SU-DHL-6 (cell line): ENCODE measurements around the gene PHB1.

ENCODE experiments used
- H2AFZ ChIP-seq: fragments of 200-600 bp; sonication (generic); 2 replicates; pipeline ENCODE4 v1.6.1; 2014; ENCODE audit warnings: low read depth, mild to moderate bottlenecking, moderate library complexity, mixed read lengths, antibody characterized with exemption, low read length; ENCODE audit not compliant: severe bottlenecking
- H3F3A ChIP-seq: fragments of 200-600 bp; shearing (Covaris generic); 2 replicates; pipeline ENCODE4 v1.6.0; 2016; ENCODE audit warnings: antibody characterized with exemption, mild to moderate bottlenecking; ENCODE audit not compliant: insufficient read depth
- H3K27ac ChIP-seq: fragments of 200-600 bp; sonication (generic); 2 replicates; pipeline ENCODE4 v1.5.1; 2016; ENCODE audit warnings: low read depth, mild to moderate bottlenecking, low read length, moderate library complexity, mixed read lengths
- H3K27me3 ChIP-seq: fragments of 200-600 bp; sonication (generic), shearing (Covaris generic); 2 replicates; pipeline ENCODE4 v1.6.0; 2014; ENCODE audit warnings: mild to moderate bottlenecking, low read length
- H3K36me3 ChIP-seq: fragments of 200-600 bp; sonication (generic); 2 replicates; pipeline ENCODE4 v1.6.1; 2014; ENCODE audit warnings: mild to moderate bottlenecking, low read length, mixed read lengths
- H3K4me2 ChIP-seq: fragments of 300-600, 200-600 bp; shearing (Covaris generic), sonication (generic); 2 replicates; pipeline ENCODE4 v1.6.0; 2014; ENCODE audit warnings: low read length, low read depth, mild to moderate bottlenecking; ENCODE audit not compliant: poor library complexity, severe bottlenecking
- H3K4me3 ChIP-seq: fragments of 200-600 bp; sonication (generic); 2 replicates; pipeline ENCODE4 v1.5.1; 2014; ENCODE audit warnings: antibody characterized with exemption, low read length, mild to moderate bottlenecking, mixed read lengths; ENCODE audit not compliant: insufficient read depth, poor library complexity, severe bottlenecking
- H3K79me2 ChIP-seq: fragments of 200-600 bp; sonication (generic); 2 replicates; pipeline ENCODE4 v1.6.1; 2014; ENCODE audit warnings: mild to moderate bottlenecking, low read length, moderate library complexity; ENCODE audit not compliant: insufficient read depth
- H3K9ac ChIP-seq: fragments of 200-600 bp; sonication (generic); 2 replicates; pipeline ENCODE4 v1.7.0; 2014; ENCODE audit warnings: mild to moderate bottlenecking, low read length
- H3K9me2 ChIP-seq: fragments of 200-600 bp; sonication (generic); replicated peaks from 2 replicates; pipeline ENCODE4 v1.6.1; 2014; ENCODE audit warnings: low read length; ENCODE audit not compliant: insufficient read depth
- H3K9me3 ChIP-seq: fragments of 200-600 bp; sonication (generic); 2 replicates; pipeline ENCODE4 v1.6.1; 2014; ENCODE audit warnings: low read length, mixed read lengths; ENCODE audit not compliant: insufficient read depth
- H4K20me1 ChIP-seq: fragments of 200-600 bp; sonication (generic); 2 replicates; pipeline ENCODE4 v1.6.1; 2014; ENCODE audit warnings: low read depth, mild to moderate bottlenecking, antibody characterized with exemption, low read length, moderate library complexity, mixed read lengths
- EZH2phosphoT487 ChIP-seq: fragments of 200-600 bp; sonication (generic), shearing (Covaris generic); conservative IDR thresholded peaks from 2 replicates; pipeline ENCODE4 v1.6.1; 2018; ENCODE audit warnings: mild to moderate bottlenecking, antibody characterized with exemption, low read length, moderate library complexity, mixed read lengths
- TF ChIP-seq, protein P1 (sequence below): fragments of 200-600 bp; sonication (generic); IDR thresholded peaks from one replicate; pipeline ENCODE4 v1.5.1; 2017; ENCODE audit warnings: antibody characterized with exemption, mild to moderate bottlenecking, low read length, moderate library complexity; ENCODE audit not compliant: insufficient read depth, poor library complexity, severe bottlenecking

Gene PHB1

DNA sequence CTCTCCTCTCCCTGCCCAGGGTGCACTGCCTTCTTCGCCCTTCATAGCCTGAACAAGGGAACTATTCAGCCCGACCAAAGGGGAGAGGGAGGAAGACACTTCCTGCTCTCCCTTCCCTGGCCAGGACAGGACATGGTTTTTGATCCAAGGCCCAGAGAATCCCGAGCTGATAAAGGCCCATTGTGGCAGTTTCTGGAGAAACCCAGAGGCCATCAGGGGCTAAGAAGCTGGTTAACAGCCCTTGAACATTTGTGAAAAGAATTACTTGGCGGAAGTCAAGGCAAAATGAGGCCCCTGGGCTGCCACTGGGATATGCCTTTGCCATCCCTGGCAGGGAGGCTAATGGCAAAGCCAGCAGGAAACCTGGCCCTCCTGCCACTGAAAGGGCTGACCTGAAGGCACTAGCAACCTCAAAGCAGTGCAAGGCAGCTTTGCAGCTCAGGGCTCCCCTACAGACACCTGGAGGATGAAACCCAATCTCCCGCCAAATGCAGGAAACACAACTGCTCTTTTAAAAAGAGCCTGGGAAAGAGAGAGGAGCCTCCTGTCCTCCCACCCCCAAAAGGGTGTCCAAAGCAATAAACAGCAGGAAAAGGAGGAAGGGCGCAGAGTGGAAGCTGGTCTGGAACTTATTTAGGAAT is 12.6 kb downstream of the PHB1 start:
- H3K9me3 ChIP-seq, result no peaks in the 10 kb centered on the region
- no peaks in the 10 kb centered on the region for H3K27me3 ChIP-seq
- no peaks in the 10 kb centered on the region for H4K20me1 ChIP-seq
- no peaks in the 10 kb centered on the region for H3K79me2 ChIP-seq
- no peak overlapping the region for H3K4me2 ChIP-seq
- peaks cover 7% of the 10 kb centered on the region; the same call in 1 of the 2 replicates for H3K36me3 ChIP-seq
- no peak overlapping the region for H3K27ac ChIP-seq
- no peak overlapping the region for H3K4me3 ChIP-seq
- no peak overlapping the region for H3K9ac ChIP-seq
- no peaks in the 10 kb centered on the region for H3F3A ChIP-seq
- H3K9me2 ChIP-seq, result no peaks in the 10 kb centered on the region
- TF ChIP-seq, protein P1, sequence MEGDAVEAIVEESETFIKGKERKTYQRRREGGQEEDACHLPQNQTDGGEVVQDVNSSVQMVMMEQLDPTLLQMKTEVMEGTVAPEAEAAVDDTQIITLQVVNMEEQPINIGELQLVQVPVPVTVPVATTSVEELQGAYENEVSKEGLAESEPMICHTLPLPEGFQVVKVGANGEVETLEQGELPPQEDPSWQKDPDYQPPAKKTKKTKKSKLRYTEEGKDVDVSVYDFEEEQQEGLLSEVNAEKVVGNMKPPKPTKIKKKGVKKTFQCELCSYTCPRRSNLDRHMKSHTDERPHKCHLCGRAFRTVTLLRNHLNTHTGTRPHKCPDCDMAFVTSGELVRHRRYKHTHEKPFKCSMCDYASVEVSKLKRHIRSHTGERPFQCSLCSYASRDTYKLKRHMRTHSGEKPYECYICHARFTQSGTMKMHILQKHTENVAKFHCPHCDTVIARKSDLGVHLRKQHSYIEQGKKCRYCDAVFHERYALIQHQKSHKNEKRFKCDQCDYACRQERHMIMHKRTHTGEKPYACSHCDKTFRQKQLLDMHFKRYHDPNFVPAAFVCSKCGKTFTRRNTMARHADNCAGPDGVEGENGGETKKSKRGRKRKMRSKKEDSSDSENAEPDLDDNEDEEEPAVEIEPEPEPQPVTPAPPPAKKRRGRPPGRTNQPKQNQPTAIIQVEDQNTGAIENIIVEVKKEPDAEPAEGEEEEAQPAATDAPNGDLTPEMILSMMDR, result no peak
- no peak for TF ChIP-seq EZH2phosphoT487
- H2AFZ ChIP-seq, result no peak overlapping the region

- Histone ChIP-seq H3F3A (no peaks in the 10 kb centered on the region), H3K9me3 (no peaks in the 10 kb centered on the region)
Observed at GRCh38 chr17:49399995-49400394, 14.7 kb downstream of the PHB1 start.

GRCh38 chr17:49397586-49397985 is 17.1 kb downstream of the PHB1 start:
- no peak overlapping the region for H3K4me2 ChIP-seq
- no peak overlapping the region for H2AFZ ChIP-seq

More at GRCh38 chr17:49399995-49400394, 14.7 kb downstream of the PHB1 start:
- no peak for TF ChIP-seq EZH2phosphoT487
- TF ChIP-seq, protein P1, result no peak
- no peaks in the 10 kb centered on the region for H4K20me1 ChIP-seq
- no peak overlapping the region for H3K9ac ChIP-seq
- H3K27me3 ChIP-seq, result no peaks in the 10 kb centered on the region
- no peak overlapping the region for H2AFZ ChIP-seq
- no peak overlapping the region for H3K4me2 ChIP-seq
- no peaks in the 10 kb centered on the region for H3K9me2 ChIP-seq
- H3K4me3 ChIP-seq, result no peak overlapping the region
- H3K36me3 ChIP-seq, result no peaks in the 10 kb centered on the region
- no peak overlapping the region for H3K27ac ChIP-seq
- H3K79me2 ChIP-seq, result no peaks in the 10 kb centered on the region

More at GRCh38 chr17:49397586-49397985, 17.1 kb downstream of the PHB1 start:
- no peaks in the 10 kb centered on the region for H3K9me2 ChIP-seq
- H3K36me3 ChIP-seq, result no peaks in the 10 kb centered on the region
- no peaks in the 10 kb centered on the region for H3K79me2 ChIP-seq
- no peak overlapping the region for H3K27ac ChIP-seq
- H3F3A ChIP-seq, result no peaks in the 10 kb centered on the region
- TF ChIP-seq, protein P1, result no peak
- no peak for TF ChIP-seq EZH2phosphoT487
- H4K20me1 ChIP-seq, result no peaks in the 10 kb centered on the region
- no peak overlapping the region for H3K9ac ChIP-seq
- no peaks in the 10 kb centered on the region for H3K27me3 ChIP-seq
- H3K9me3 ChIP-seq, result no peaks in the 10 kb centered on the region
- no peak overlapping the region for H3K4me3 ChIP-seq
